Adrenal gland (tissue), 5 donors: ENCODE data around the gene RSAD2.

Source experiments
- POLR2A ChIP-seq, 2 donors: fragments of 450-650 bp; IDR thresholded peaks; one replicate each; pipeline ENCODE4 v1.6.1; 2017; ENCODE audit warnings: antibody characterized with exemption in 2 of 2, mild to moderate bottlenecking in 2 of 2, moderate library complexity in 1 of 2
- TF ChIP-seq, protein P1 (sequence below), 6 experiments: fragments of 450-650 bp in 4 of 6; fragments of 200-600 bp in 2 of 6; sonication (generic) in 1 of 6; IDR thresholded peaks; 1 replicate in 5 of 6; 2 replicates in 1 of 6; pipeline versions ENCODE4 v1.5.1 to v1.8.0; 2016 to 2021; ENCODE audit warnings: antibody characterized with exemption in 6 of 6, mild to moderate bottlenecking in 2 of 6, moderate library complexity in 1 of 6
- donor health status: DM: no; HTN: no; CAD: no.

DNA sequence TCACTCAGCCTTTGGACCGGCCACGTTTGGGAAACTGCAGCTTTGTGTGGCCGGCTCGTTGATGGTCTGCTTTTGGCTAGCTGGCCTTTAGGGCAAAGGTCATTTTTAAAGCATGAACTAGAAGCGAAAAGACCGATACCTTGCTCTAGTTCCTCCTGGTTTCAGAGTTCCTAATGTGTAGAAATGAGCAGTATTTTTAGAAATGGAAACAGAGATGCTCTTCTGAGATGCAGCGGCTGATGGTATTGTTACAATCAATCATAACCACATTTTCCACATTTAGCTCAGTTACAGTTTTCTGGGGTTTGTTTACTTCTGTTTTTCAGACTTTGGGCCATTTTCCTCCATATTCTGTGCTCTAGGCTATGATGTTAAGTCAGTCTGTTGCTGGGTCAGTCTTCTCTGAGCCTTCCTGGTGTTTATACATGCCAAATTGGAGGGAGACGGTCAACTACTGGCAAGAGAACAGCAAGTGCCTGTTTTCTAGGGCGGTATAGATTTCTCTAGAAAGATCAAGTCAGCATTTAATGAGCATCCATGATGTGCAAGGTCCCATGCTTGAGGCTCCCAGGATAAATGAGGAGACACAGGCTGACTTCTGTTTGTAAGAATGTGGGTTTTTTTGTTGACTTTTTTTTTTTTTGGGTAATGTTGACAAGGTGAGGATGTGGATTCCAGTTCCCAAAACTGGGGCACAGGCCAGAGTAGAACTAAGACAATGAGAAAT is 67.7 kb downstream of the RSAD2 start:
- TF ChIP-seq, protein P1, sequence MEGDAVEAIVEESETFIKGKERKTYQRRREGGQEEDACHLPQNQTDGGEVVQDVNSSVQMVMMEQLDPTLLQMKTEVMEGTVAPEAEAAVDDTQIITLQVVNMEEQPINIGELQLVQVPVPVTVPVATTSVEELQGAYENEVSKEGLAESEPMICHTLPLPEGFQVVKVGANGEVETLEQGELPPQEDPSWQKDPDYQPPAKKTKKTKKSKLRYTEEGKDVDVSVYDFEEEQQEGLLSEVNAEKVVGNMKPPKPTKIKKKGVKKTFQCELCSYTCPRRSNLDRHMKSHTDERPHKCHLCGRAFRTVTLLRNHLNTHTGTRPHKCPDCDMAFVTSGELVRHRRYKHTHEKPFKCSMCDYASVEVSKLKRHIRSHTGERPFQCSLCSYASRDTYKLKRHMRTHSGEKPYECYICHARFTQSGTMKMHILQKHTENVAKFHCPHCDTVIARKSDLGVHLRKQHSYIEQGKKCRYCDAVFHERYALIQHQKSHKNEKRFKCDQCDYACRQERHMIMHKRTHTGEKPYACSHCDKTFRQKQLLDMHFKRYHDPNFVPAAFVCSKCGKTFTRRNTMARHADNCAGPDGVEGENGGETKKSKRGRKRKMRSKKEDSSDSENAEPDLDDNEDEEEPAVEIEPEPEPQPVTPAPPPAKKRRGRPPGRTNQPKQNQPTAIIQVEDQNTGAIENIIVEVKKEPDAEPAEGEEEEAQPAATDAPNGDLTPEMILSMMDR (IDR thresholded peaks at IDR 0.05), result no peak
- no peak for TF ChIP-seq POLR2A (IDR thresholded peaks at IDR 0.05)
